K562 (cell line): Measurements from ENCODE around the gene MEF2C. TPM values are rescaled to one million over a fixed set of nuclear protein-coding genes. Genes with fewer than 3 reads are reported as not detected.

ENCODE experiments used
- CAMTA2 ChIP-seq: fragments of 250-450 bp; sonication (Bioruptor Pico); conservative IDR thresholded peaks from 2 replicates; pipeline ENCODE4 v1.5.1; 2022
- NCOA6 ChIP-seq: fragments of 450-650 bp; IDR thresholded peaks from 2 replicates; pipeline ENCODE4 v1.6.1; 2017; ENCODE audit warnings: mild to moderate bottlenecking
- RBFOX2 ChIP-seq: fragments of 200-400 bp; formaldehyde crosslinking; IDR thresholded peaks from 2 replicates; pipeline ENCODE4 v1.6.1; 2017; ENCODE audit warnings: low read depth, mild to moderate bottlenecking, low read length, moderate library complexity
- SMAD4 ChIP-seq: fragments of 250-450 bp; sonication (Bioruptor Pico); conservative IDR thresholded peaks from 2 replicates; pipeline ENCODE4 v1.8.0; 2021; ENCODE audit warnings: inconsistent platforms, mild to moderate bottlenecking, moderate library complexity
- SMARCE1 ChIP-seq: fragments of 450-650 bp; IDR thresholded peaks from 2 replicates; pipeline ENCODE4 v1.7.1; 2016; ENCODE audit warnings: mild to moderate bottlenecking
- polyA plus RNA-seq, 8 experiments: library from polyadenylated mRNA; depleted of rRNA in 4 of 8; stranded (reverse) in 5 of 8; unstranded in 3 of 8; fragments of >200 nt; fragmentation: Nextera tagmentation in 2 of 8; fragmentation: Illumina TruSeq in 1 of 8; extraction: Ambion mirVana in 2 of 8; extraction: Trizol in 1 of 8; gene quantifications; 2 replicates each; pipeline versions ENCODE4 v1.2.1 to v1.2.3, GENCODE V29; 2011 to 2014; ENCODE audit warnings: inconsistent platforms in 1 of 8, missing spikeins in 1 of 8
- total RNA-seq, 7 experiments: library from RNA; depleted of rRNA in 6 of 7; stranded (reverse); fragments of >200 nt in 6 of 7; fragmentation: Illumina TruSeq in 2 of 7; extraction: Trizol in 2 of 7; gene quantifications; 2 replicates each; pipeline versions ENCODE4 v1.2.1 to v1.2.3, GENCODE V29; 2011 to 2021; ENCODE audit warnings: low replicate concordance in 1 of 7
- TF ChIP-seq, protein P1 (sequence below): fragments of 450-650 bp; IDR thresholded peaks from 2 replicates; pipeline ENCODE4 v1.6.1; 2018; ENCODE audit not compliant: partially characterized antibody
- TF ChIP-seq, protein P2 (sequence below): fragments of 450-650 bp; IDR thresholded peaks from 2 replicates; pipeline ENCODE4 v1.6.1; 2016

Gene MEF2C
- total and polyA plus RNA-seq, 9 of the 15 experiments (the other 6 are each of a cell fraction or from before 2014, with no cell fraction given) = 25.1 to 67.8 (median 58.3) TPM

DNA sequence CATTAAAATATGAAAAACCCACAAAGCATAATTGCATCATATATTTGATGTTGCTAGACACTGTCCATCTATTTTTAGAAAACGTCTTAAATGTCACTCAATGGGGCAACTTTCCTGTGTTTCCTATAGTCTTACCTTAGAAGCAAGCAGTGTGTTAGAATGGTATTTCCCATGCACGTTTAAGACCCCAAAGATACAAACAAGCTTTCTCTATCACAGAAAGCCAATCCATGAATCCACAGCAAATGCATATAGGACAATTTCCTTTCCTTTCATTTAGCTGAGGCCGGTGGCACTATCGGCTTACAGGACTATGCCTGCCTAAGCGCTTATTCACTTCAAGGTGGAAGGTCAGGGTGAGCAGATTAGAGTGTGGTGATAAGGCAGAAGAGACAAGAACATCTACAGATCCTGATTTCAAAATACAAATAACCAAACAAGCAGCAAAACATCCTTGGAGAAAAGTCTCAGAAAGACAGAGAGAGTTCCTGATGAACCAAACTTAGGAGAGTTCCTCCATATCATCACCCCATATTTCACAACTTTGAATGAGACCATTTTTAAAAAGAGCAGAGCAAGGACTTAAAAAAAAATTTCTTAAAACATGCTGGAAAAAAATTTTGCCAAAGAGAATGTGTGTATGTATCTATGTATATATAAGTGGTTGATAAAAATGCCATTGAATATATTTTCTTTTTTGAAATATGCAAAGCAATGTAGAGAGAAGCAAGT lies 57.2 kb downstream of the MEF2C start (continued):
- TF ChIP-seq, protein P1, sequence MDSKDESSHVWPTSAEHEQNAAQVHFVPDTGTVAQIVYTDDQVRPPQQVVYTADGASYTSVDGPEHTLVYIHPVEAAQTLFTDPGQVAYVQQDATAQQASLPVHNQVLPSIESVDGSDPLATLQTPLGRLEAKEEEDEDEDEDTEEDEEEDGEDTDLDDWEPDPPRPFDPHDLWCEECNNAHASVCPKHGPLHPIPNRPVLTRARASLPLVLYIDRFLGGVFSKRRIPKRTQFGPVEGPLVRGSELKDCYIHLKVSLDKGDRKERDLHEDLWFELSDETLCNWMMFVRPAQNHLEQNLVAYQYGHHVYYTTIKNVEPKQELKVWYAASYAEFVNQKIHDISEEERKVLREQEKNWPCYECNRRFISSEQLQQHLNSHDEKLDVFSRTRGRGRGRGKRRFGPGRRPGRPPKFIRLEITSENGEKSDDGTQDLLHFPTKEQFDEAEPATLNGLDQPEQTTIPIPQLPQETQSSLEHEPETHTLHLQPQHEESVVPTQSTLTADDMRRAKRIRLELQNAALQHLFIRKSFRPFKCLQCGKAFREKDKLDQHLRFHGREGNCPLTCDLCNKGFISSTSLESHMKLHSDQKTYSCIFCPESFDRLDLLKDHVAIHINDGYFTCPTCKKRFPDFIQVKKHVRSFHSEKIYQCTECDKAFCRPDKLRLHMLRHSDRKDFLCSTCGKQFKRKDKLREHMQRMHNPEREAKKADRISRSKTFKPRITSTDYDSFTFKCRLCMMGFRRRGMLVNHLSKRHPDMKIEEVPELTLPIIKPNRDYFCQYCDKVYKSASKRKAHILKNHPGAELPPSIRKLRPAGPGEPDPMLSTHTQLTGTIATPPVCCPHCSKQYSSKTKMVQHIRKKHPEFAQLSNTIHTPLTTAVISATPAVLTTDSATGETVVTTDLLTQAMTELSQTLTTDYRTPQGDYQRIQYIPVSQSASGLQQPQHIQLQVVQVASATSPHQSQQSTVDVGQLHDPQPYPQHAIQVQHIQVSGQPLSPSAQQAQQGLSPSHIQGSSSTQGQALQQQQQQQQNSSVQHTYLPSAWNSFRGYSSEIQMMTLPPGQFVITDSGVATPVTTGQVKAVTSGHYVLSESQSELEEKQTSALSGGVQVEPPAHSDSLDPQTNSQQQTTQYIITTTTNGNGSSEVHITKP = peak; percentile 14
- TF ChIP-seq SMARCE1 (peak; percentile 42; the same call in 1 of the 2 replicates), NCOA6 (no peak), CAMTA2 (CRISPR knock-in tag) (no peak), RBFOX2 (no peak), SMAD4 (CRISPR knock-in tag) (no peak)
- TF ChIP-seq, protein P2, sequence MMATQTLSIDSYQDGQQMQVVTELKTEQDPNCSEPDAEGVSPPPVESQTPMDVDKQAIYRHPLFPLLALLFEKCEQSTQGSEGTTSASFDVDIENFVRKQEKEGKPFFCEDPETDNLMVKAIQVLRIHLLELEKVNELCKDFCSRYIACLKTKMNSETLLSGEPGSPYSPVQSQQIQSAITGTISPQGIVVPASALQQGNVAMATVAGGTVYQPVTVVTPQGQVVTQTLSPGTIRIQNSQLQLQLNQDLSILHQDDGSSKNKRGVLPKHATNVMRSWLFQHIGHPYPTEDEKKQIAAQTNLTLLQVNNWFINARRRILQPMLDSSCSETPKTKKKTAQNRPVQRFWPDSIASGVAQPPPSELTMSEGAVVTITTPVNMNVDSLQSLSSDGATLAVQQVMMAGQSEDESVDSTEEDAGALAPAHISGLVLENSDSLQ = peak; percentile 40; the same call in 1 of the 2 replicates
